Measurements from ENCODE around the gene GPD2. TPM values are rescaled to one million over a fixed set of nuclear protein-coding genes. Genes with fewer than 3 reads are reported as not detected.

Gene GPD2
- total RNA-seq, 1 experiment from 2014 or later, result 58.3 TPM

DNA sequence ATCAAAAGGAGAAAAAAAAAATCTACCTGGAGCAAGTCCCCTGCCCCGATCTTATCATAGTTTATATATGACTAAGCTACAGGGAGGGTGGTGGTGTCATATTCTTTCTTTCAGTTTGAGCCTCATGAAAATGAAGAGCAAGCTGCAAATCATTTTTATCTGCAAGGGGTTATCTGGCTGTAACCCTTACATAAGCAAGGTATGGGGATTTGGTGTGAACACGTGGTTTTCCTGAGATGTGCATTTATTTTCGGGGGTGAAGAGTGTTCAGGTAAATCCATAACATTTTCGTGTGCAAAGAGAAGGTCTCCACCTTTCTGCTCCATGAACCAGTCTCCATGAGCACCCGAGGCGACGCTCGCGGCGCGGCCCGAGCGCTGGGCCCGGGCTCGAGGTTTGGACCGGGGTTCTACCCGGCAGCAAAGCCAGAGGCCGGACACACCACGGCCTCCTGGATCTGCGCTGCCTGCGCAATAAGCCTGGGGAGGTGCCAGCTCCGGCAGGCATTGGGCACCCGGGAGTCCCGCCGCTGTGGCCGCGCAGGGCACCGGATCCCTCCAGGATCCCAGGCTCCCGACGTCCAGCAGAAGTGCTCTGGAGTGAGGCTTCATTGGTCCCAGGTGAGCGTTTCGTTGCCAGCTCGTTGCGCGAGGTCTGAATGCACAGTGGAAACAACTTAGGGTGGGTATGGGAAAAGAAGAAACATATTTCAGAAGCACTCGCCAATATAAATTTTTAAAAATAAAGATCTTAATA lies 36.1 kb upstream of the GPD2 start:
- H3K9me3 ChIP-seq, result no peaks in the 10 kb centered on the region
- H3K27ac Mint-ChIP-seq (ENCODE audit: unreplicated experiment), result peak overlapping the region; percentile 97
- no TSS peak for BruUV-seq (replicated peaks)
- peaks cover 16% of the 10 kb centered on the region; the same call in 1 of the 2 replicates for H3K4me1 ChIP-seq
- H3K4me3 Mint-ChIP-seq (ENCODE audit: unreplicated experiment), result peak overlapping the region; percentile 88
- peaks cover 21% of the 10 kb centered on the region for H3K36me3 Mint-ChIP-seq (ENCODE audit: insufficient read depth, unreplicated experiment)
- H3K4me3 ChIP-seq (ENCODE audit: low read depth, low read length), result peak overlapping the region; percentile 74
- no peaks in the 10 kb centered on the region for H3K9me3 Mint-ChIP-seq (ENCODE audit: unreplicated experiment)
- CTCF ChIA-PET, result interaction anchor here (0.9 to 1.4 kb wide), 2 partner anchors 35 to 65 kb away, joined by 3 to 7 read pairs; no protein-coding TSS in a partner anchor
- no peaks in the 10 kb centered on the region for H3K27me3 ChIP-seq (replicated peaks; ENCODE audit: control insufficient read depth, insufficient read depth, low read length)
- no peaks in the 10 kb centered on the region for H3K36me3 ChIP-seq (ENCODE audit: control insufficient read depth, insufficient read depth, low read length)
- TF ChIP-seq, protein P1, sequence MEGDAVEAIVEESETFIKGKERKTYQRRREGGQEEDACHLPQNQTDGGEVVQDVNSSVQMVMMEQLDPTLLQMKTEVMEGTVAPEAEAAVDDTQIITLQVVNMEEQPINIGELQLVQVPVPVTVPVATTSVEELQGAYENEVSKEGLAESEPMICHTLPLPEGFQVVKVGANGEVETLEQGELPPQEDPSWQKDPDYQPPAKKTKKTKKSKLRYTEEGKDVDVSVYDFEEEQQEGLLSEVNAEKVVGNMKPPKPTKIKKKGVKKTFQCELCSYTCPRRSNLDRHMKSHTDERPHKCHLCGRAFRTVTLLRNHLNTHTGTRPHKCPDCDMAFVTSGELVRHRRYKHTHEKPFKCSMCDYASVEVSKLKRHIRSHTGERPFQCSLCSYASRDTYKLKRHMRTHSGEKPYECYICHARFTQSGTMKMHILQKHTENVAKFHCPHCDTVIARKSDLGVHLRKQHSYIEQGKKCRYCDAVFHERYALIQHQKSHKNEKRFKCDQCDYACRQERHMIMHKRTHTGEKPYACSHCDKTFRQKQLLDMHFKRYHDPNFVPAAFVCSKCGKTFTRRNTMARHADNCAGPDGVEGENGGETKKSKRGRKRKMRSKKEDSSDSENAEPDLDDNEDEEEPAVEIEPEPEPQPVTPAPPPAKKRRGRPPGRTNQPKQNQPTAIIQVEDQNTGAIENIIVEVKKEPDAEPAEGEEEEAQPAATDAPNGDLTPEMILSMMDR (IDR thresholded peaks at IDR 0.05; ENCODE audit: insufficient read depth in 1 of 2, low read depth in 1 of 2, low read length in 1 of 2, severe bottlenecking in 1 of 2, unreplicated experiment in 1 of 2), result no peak
- intact Hi-C loops (cut with micrococcal nuclease; ENCODE audit: unreplicated experiment), result loop anchor here (1.0 to 5.0 kb wide), 4 partner anchors 65 to 492 kb away; no protein-coding TSS in a partner anchor
- DNase-seq, result peak; percentile 74 to 76
- H3K4me1 Mint-ChIP-seq (ENCODE audit: low read depth, unreplicated experiment), result peaks cover 44% of the 10 kb centered on the region
- POLR2A ChIA-PET, result interaction anchor here (0.9 to 1.4 kb wide), 3 partner anchors 58 to 66 kb away, joined by 4 to 5 read pairs (median 4); no protein-coding TSS in a partner anchor
- peaks cover 8% of the 10 kb centered on the region for H3K27me3 Mint-ChIP-seq (ENCODE audit: insufficient read depth, unreplicated experiment)

DNA sequence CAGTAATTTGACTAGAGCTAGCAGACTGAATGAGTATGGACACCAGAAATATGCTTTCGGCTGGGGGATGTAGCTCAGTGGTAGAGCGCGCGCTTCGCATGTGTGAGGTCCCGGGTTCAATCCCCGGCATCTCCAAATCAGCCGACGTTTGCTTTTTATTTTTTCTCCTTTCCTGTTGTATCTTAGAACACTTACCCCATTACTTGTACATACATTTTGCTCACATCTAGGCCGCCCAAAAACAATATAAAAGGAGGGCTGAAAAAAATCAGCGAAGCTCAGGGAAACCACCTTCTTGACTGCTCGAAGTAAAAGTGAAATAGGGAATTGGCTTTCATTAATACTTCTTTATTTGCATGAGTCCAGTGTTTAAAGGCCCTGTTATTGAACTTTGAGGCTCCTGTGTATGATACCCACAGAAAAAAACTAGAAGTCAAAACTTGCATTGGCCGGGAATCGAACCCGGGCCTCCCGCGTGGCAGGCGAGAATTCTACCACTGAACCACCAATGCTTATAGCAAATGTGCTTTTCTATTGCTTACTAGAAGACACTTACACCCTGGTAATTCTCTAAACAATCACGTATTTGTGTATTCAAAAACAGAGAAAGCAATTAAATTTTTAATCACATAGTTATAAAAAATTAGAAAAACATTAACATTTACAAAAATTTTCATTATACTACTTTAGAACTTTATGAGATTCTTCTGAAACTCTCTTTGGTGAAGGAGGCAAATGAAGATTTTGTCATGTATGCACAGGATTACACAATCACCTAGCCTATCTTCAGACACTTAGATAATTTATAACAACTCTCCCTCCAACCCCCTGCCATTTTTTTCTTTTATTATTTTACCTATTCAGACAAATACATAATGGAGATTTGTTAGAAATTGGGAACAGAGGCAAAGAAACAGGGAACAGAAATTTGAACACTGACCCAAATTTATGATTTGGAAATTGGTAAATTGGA lies 35.2 kb upstream of the GPD2 start:
- intact Hi-C loops (cut with micrococcal nuclease; ENCODE audit: unreplicated experiment), result loop anchor here (1.0 to 5.0 kb wide), 7 partner anchors 34 to 491 kb away; no protein-coding TSS in a partner anchor
- Mint-ChIP-seq H3K4me1 (ENCODE audit: low read depth, unreplicated experiment) (peaks cover 48% of the 10 kb centered on the region), H3K27me3 (ENCODE audit: insufficient read depth, unreplicated experiment) (peaks cover 8% of the 10 kb centered on the region), H3K36me3 (ENCODE audit: insufficient read depth, unreplicated experiment) (peaks cover 21% of the 10 kb centered on the region), H3K9me3 (ENCODE audit: unreplicated experiment) (no peaks in the 10 kb centered on the region), H3K27ac (ENCODE audit: unreplicated experiment) (peak overlapping the region; percentile 97), H3K4me3 (ENCODE audit: unreplicated experiment) (peak overlapping the region; percentile 88)
- TF ChIP-seq, protein P1 (IDR thresholded peaks at IDR 0.05; ENCODE audit: insufficient read depth in 1 of 2, low read depth in 1 of 2, low read length in 1 of 2, severe bottlenecking in 1 of 2, unreplicated experiment in 1 of 2), result no peak
- Histone ChIP-seq H3K4me3 (ENCODE audit: low read depth, low read length) (peak overlapping the region; percentile 74), H3K36me3 (ENCODE audit: control insufficient read depth, insufficient read depth, low read length) (no peaks in the 10 kb centered on the region), H3K27me3 (replicated peaks; ENCODE audit: control insufficient read depth, insufficient read depth, low read length) (no peaks in the 10 kb centered on the region), H3K4me1 (peaks cover 16% of the 10 kb centered on the region; the same call in 1 of the 2 replicates), H3K9me3 (no peaks in the 10 kb centered on the region)
- DNase-seq, result peak; percentile 63 to 82
- ChIA-PET POLR2A (interaction anchor here (0.9 to 1.0 kb wide), 2 partner anchors 59 to 60 kb away, joined by 4 read pairs; no protein-coding TSS in a partner anchor), CTCF (interaction anchor here (0.9 kb wide), 1 partner anchor 34 kb away, joined by 3 read pairs; no protein-coding TSS in a partner anchor)
- no TSS peak for BruUV-seq (replicated peaks)

DNA sequence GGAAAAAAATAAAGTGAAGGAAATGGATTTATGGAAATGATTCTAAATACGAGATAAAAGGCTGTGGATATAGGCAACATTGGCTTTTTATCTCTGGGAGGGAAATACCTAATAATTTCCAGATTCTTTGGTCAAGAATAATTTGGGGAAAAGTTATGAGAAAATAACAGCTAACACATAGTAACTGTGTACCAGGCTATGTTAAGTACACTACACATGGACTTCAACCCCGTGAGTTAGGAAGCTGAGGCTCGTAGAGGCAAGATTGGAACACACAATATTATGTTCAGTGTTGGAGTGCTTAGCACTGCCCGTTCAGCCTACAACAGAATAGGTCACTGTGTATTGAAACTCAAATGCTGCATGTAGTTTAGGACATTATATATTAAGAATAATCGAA lies 34.3 kb upstream of the GPD2 start:
- H3K4me1 ChIP-seq, result peaks cover 16% of the 10 kb centered on the region; the same call in 1 of the 2 replicates
- intact Hi-C loops (cut with micrococcal nuclease; ENCODE audit: unreplicated experiment), result loop anchor here (1.0 to 5.0 kb wide), 5 partner anchors 33 to 490 kb away; no protein-coding TSS in a partner anchor
- Mint-ChIP-seq H3K27me3 (ENCODE audit: insufficient read depth, unreplicated experiment) (peaks cover 8% of the 10 kb centered on the region), H3K27ac (ENCODE audit: unreplicated experiment) (no peak overlapping the region), H3K36me3 (ENCODE audit: insufficient read depth, unreplicated experiment) (peaks cover 21% of the 10 kb centered on the region), H3K9me3 (ENCODE audit: unreplicated experiment) (no peaks in the 10 kb centered on the region), H3K4me3 (ENCODE audit: unreplicated experiment) (peak overlapping the region; percentile 88), H3K4me1 (ENCODE audit: low read depth, unreplicated experiment) (peaks cover 46% of the 10 kb centered on the region)
- no peak for DNase-seq
- H3K9me3 ChIP-seq, result no peaks in the 10 kb centered on the region
- no peak overlapping the region for H3K4me3 ChIP-seq (ENCODE audit: low read depth, low read length)
- ChIA-PET POLR2A (no interaction called here), CTCF (no interaction called here)
- TF ChIP-seq, protein P1 (IDR thresholded peaks at IDR 0.05; ENCODE audit: insufficient read depth in 1 of 2, low read depth in 1 of 2, low read length in 1 of 2, severe bottlenecking in 1 of 2, unreplicated experiment in 1 of 2), result no peak
- no peaks in the 10 kb centered on the region for H3K27me3 ChIP-seq (replicated peaks; ENCODE audit: control insufficient read depth, insufficient read depth, low read length)
- no peaks in the 10 kb centered on the region for H3K36me3 ChIP-seq (ENCODE audit: control insufficient read depth, insufficient read depth, low read length)
- BruUV-seq (replicated peaks), result no TSS peak

All from Caco-2 (cell line).